GM10266 (cell line): Measurements from ENCODE around the gene BPNT1.

ENCODE experiments used
- DNase-seq: peaks from one replicate; pipeline ENCODE4 v3.0.0; 2012; ENCODE audit errors: extremely low spot score
- CTCF ChIP-seq: IDR thresholded peaks from 2 replicates; pipeline ENCODE4 v1.5.1; 2012; ENCODE audit warnings: mild to moderate bottlenecking, low read depth; ENCODE audit not compliant: control insufficient read depth, insufficient read depth; ENCODE audit errors: missing control alignments

The BPNT1 gene

GRCh38 chr1:220076861-220077762 lies 12.5 kb downstream of the BPNT1 start:
- TF ChIP-seq CTCF = no peak
- DNase-seq = no peak

DNA sequence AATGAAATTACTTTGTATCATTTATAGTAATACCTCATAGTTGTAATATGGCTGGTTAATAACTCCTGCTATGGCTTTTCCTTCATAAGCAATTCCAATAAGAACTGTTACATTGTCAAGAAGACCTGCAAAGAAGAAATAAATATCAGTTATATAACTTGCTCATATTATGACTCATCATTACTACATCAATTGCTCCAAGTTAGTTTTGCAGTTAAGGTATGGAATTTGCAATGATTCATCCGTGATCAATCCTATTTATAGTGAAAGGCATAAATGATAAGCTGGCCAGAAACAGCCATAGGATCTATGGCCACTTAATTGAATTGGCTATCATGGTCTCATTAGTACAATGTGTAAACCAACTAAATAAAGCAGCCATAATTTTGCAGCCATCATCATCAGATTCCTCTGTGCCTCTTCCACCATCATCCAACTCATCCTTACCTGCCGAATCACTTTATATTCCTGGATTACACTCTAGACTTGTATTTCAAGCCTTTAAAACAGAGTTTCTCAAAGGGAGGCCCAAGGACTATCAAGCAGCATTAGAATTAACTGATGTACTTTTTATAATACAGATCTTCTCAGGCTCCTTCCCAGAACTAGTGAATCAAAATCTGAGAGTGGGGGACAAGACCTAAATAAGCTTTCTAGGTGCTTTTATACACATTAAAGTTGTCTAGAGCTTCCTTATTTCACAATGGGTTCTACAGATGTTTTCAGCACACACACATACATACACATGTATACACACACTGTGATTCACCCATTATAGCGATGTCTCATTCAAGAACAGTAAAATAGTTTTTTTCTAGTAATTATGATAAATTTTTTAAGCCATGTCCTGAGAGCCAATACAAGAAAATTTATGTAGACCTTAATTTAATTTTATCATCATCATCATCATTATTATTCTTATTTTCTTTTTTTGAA lies 22.1 kb downstream of the BPNT1 start:
- TF ChIP-seq CTCF = no peak
- DNase-seq = no peak

GRCh38 chr1:220062629-220063028 lies 27.0 kb downstream of the BPNT1 start:
- DNase-seq = no peak
- TF ChIP-seq CTCF = no peak

DNA sequence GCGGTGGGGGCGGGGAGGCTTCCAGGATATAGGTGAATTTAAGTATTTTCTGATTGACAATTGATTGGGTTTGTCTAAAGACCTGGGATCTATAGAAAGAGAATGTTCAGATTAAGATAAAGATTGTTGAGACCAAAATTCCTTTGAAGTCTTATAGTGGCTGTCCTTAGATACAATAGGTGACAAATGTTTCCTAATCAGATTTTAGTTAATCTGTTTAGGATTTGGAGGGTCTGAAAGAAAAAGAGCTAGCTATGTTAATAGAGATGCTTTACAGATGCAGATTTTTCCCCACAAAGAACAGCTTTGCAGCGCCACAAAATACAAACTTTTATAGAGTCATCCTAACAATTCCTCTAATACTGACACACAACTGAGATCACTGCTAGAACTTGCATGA lies 28.7 kb downstream of the BPNT1 start:
- DNase-seq = no peak
- TF ChIP-seq CTCF = no peak

DNA sequence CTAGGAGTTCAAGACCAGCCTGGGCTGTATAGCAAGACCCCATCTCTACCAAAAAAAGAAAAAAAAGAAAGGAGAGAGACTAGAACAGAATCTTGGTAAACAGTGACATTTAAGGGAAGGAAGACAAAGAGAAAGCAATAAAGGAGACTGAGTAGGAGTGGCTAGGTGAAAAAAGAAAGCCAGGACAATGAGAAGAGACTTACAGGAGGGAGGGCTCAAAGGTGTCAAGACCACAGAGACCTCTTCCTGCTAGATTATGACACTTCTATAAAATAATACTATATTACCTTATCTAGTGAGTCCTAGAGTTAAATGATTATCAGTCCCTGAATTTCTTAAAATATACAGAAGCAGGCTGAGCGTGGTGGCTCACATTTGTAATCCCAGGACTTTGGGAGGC lies 33.2 kb downstream of the BPNT1 start:
- TF ChIP-seq CTCF = no peak
- DNase-seq = no peak

DNA sequence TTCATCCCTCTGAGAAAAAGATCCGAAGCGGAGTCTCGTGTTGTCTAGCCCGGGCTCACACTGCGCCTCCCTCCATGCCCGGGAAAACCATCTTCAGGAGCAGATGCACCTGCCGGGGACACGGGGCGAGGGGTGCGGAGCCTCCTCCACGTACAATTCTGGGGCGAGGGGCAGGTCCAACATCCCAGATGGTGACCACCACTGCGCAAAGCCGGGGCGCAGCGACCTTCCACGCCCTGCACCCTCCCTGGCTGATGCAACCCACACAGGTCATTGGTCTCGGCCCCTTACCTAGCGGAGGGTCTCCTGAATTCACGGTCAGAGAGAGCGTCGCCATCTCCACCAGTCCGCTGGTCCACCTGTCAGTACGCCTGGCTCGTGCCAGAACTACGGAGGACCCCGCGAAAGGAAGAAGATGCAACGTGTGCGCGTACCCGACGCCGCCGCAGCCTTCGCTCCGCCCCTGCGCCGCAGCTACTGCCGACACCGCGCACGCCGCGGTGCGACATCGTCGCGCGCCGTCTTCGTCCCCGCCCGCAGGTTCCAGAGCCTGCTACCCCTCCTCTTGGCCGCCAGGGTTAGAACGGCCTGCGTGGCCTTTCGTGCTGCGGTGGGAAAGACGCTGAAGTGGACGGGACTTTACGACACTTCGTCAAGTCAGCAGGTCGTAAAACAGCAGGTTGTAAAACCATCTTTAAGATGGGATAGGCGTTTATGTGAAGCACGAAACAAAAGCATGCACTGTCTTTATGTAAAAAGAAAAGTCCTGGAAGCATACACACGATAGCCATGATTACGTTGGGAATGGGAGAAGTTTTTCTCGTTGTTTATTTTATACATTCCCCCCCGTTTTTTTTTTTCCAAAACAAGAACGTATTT lies 43.3 kb downstream of the BPNT1 start, which contains the start of gene EPRS1:
TSS of gene EPRS1 (minus strand) at position 454 of the 879 bp plus-strand sequence. CDS start at position 337, 117 bp downstream.
- peak; percentile 89 for DNase-seq
- peak; percentile 65 for TF ChIP-seq CTCF
